Mesenchymal stem cell (in vitro differentiated cells and primary cell): ENCODE measurements around the gene GRIN1.

Source experiments
- DNase-seq: peaks from one replicate; pipeline ENCODE4 v3.0.0-alpha.2; 2013
- H2AFZ ChIP-seq: one replicate; pipeline ENCODE4 v1.6.1; 2013; ENCODE audit warnings: low read depth, mild to moderate bottlenecking, control low read depth, inconsistent platforms, low read length, moderate library complexity
- H2AK5ac ChIP-seq: 2 replicates; pipeline ENCODE4 v1.6.1; 2013; ENCODE audit warnings: low read length, moderate library complexity, mild to moderate bottlenecking, inconsistent platforms; ENCODE audit not compliant: severe bottlenecking
- H2BK120ac ChIP-seq: one replicate; pipeline ENCODE4 v1.6.1; 2013; ENCODE audit warnings: low read depth, mild to moderate bottlenecking, inconsistent platforms, low read length, moderate library complexity
- H2BK12ac ChIP-seq, 2 experiments: one replicate each; pipeline ENCODE4 v1.6.1; 2013; ENCODE audit warnings: inconsistent platforms in 2 of 2, low read length in 2 of 2, mild to moderate bottlenecking in 2 of 2, moderate library complexity in 2 of 2, control low read depth in 1 of 2
- H2BK15ac ChIP-seq: one replicate; pipeline ENCODE4 v1.6.1; 2013; ENCODE audit warnings: mild to moderate bottlenecking, low read depth, inconsistent platforms; ENCODE audit not compliant: poor library complexity, severe bottlenecking
- H2BK5ac ChIP-seq: 2 replicates; pipeline ENCODE4 v1.6.1; 2013; ENCODE audit warnings: low read depth, mild to moderate bottlenecking, low read length, control low read depth, inconsistent platforms; ENCODE audit not compliant: poor library complexity, severe bottlenecking
- H3K14ac ChIP-seq, 2 experiments: one replicate each; pipeline ENCODE4 v1.6.1; 2013; ENCODE audit warnings: inconsistent platforms in 2 of 2, low read length in 2 of 2, control low read depth in 1 of 2, mild to moderate bottlenecking in 1 of 2, moderate library complexity in 1 of 2
- H3K18ac ChIP-seq, 2 experiments: one replicate each; pipeline ENCODE4 v1.6.1; 2013; ENCODE audit warnings: inconsistent platforms in 2 of 2, low read length in 2 of 2, control low read depth in 1 of 2, low read depth in 1 of 2, mild to moderate bottlenecking in 1 of 2
- H3K23ac ChIP-seq, 2 experiments: one replicate each; pipeline ENCODE4 v1.6.1; 2013; ENCODE audit warnings: inconsistent platforms in 2 of 2, low read length in 2 of 2, mild to moderate bottlenecking in 2 of 2, moderate library complexity in 2 of 2, control low read depth in 1 of 2
- H3K27ac ChIP-seq: 2 replicates; pipeline ENCODE4 v1.5.1; 2013; ENCODE audit warnings: mild to moderate bottlenecking, moderate library complexity, low read length, control low read depth, inconsistent platforms; ENCODE audit not compliant: poor library complexity, severe bottlenecking
- H3K27me3 ChIP-seq, 2 experiments: 2 replicates each; pipeline versions ENCODE4 v1.6.1 to v1.7.0; 2013; ENCODE audit warnings: low read length in 2 of 2, mild to moderate bottlenecking in 2 of 2, moderate library complexity in 2 of 2, control low read depth in 1 of 2, inconsistent platforms in 1 of 2; ENCODE audit not compliant: control insufficient read depth in 1 of 2, insufficient read depth in 1 of 2
- H3K36me3 ChIP-seq, 2 experiments: 2 replicates each; pipeline versions ENCODE4 v1.6.1 to v1.7.0; 2013; ENCODE audit warnings: low read length in 2 of 2, control low read depth in 1 of 2, inconsistent platforms in 1 of 2, low read depth in 1 of 2, mild to moderate bottlenecking in 1 of 2; ENCODE audit not compliant: insufficient read depth in 2 of 2, control insufficient read depth in 1 of 2
- H3K4ac ChIP-seq, 2 experiments: one replicate each; pipeline ENCODE4 v1.6.1; 2013; ENCODE audit warnings: inconsistent platforms in 2 of 2, low read length in 2 of 2, mild to moderate bottlenecking in 2 of 2, moderate library complexity in 2 of 2, control low read depth in 1 of 2, low read depth in 1 of 2
- H3K4me1 ChIP-seq: 2 replicates; pipeline ENCODE4 v1.6.1; 2013; ENCODE audit warnings: low read depth, low read length, control low read depth; ENCODE audit not compliant: control insufficient read depth, insufficient read depth
- H3K4me2 ChIP-seq: 2 replicates; pipeline ENCODE4 v1.6.1; 2013; ENCODE audit warnings: low read length, mild to moderate bottlenecking, inconsistent platforms; ENCODE audit not compliant: poor library complexity, severe bottlenecking
- H3K4me3 ChIP-seq, 2 experiments: 2 replicates each; pipeline versions ENCODE4 v1.5.1 to v1.7.0; 2013; ENCODE audit warnings: low read length in 2 of 2, mild to moderate bottlenecking in 2 of 2, control low read depth in 1 of 2, low read depth in 1 of 2; ENCODE audit not compliant: insufficient read depth in 1 of 2
- H3K79me1 ChIP-seq: replicated peaks from 2 replicates; pipeline ENCODE4 v1.6.1; 2013; ENCODE audit warnings: mild to moderate bottlenecking, control low read depth, low read length, inconsistent platforms; ENCODE audit not compliant: poor library complexity, severe bottlenecking
- H3K9ac ChIP-seq: 2 replicates; pipeline ENCODE4 v1.7.0; 2013; ENCODE audit warnings: mild to moderate bottlenecking, low read length, moderate library complexity
- H3K9me3 ChIP-seq: 2 replicates; pipeline ENCODE4 v1.7.0; 2013; ENCODE audit warnings: mild to moderate bottlenecking, low read length; ENCODE audit not compliant: control insufficient read depth
- H4K8ac ChIP-seq: one replicate; pipeline ENCODE4 v1.6.1; 2013; ENCODE audit warnings: inconsistent platforms, mild to moderate bottlenecking, low read length, moderate library complexity
- H4K91ac ChIP-seq: one replicate; pipeline ENCODE4 v1.6.1; 2013; ENCODE audit warnings: mild to moderate bottlenecking, low read length, inconsistent platforms
- WGBS: methylation state at CpG from one replicate; pipeline ENCODE4 v1.1.7; 2013; ENCODE audit warnings: mixed read lengths; 5-methylcytosine and 5-hydroxymethylcytosine counted together

Gene GRIN1

GRCh38 chr9:137110911-137111787, 27.8 kb upstream of the GRIN1 start:
- no peak overlapping the region for H3K27ac ChIP-seq
- no peaks in the 10 kb centered on the region for H3K27me3 ChIP-seq
- no peak overlapping the region for H2BK5ac ChIP-seq
- no peak overlapping the region for H3K23ac ChIP-seq
- peaks cover 63 to 74% of the 10 kb centered on the region in 2 experiments for H3K36me3 ChIP-seq
- no peak overlapping the region for H3K4ac ChIP-seq
- no peak overlapping the region for H3K9ac ChIP-seq
- WGBS = 91% methylated on average over 28 of the region's 28 CpGs
- no peak overlapping the region for H4K91ac ChIP-seq
- H3K4me3 ChIP-seq = no peak overlapping the region
- H2AK5ac ChIP-seq = no peak overlapping the region
- peaks cover 12% of the 10 kb centered on the region for H3K79me1 ChIP-seq
- H3K4me1 ChIP-seq = peaks cover 16% of the 10 kb centered on the region
- H2AFZ ChIP-seq = no peak overlapping the region
- no peaks in the 10 kb centered on the region for H3K9me3 ChIP-seq
- H3K4me2 ChIP-seq = no peak overlapping the region
- no peak overlapping the region for H4K8ac ChIP-seq
- no peak for DNase-seq
- no peak overlapping the region for H3K14ac ChIP-seq
- no peak overlapping the region for H2BK12ac ChIP-seq
- H2BK120ac ChIP-seq = no peak overlapping the region
- no peak overlapping the region for H2BK15ac ChIP-seq
- H3K18ac ChIP-seq = no peak overlapping the region

GRCh38 chr9:137111788-137112563, 27.0 kb upstream of the GRIN1 start:
- Histone ChIP-seq H4K91ac (no peak overlapping the region), H3K9me3 (no peaks in the 10 kb centered on the region), H4K8ac (no peak overlapping the region), H3K27ac (no peak overlapping the region), H3K14ac (no peak overlapping the region), H2BK12ac (no peak overlapping the region), H3K4me1 (peaks cover 16% of the 10 kb centered on the region), H3K23ac (no peak overlapping the region), H3K36me3 (peaks cover 56 to 65% of the 10 kb centered on the region in 2 experiments), H3K4me3 (no peak overlapping the region), H3K4me2 (no peak overlapping the region), H3K18ac (no peak overlapping the region), H2BK5ac (no peak overlapping the region), H2BK15ac (no peak overlapping the region), H2AK5ac (no peak overlapping the region), H2AFZ (no peak overlapping the region), H3K27me3 (no peaks in the 10 kb centered on the region), H3K4ac (no peak overlapping the region), H2BK120ac (no peak overlapping the region), H3K9ac (no peak overlapping the region), H3K79me1 (peaks cover 8% of the 10 kb centered on the region)
- no peak for DNase-seq
- WGBS = 94% methylated on average over 32 of the region's 35 CpGs

- no peak overlapping the region for H2AFZ ChIP-seq
- no peak overlapping the region for H3K4me3 ChIP-seq
- H3K9ac ChIP-seq = no peak overlapping the region
- no peak overlapping the region for H2AK5ac ChIP-seq
- H2BK5ac ChIP-seq = no peak overlapping the region
- H3K79me1 ChIP-seq = peaks cover 6% of the 10 kb centered on the region
- no peak overlapping the region for H4K8ac ChIP-seq
- no peak overlapping the region for H2BK15ac ChIP-seq
- peaks cover 18% of the 10 kb centered on the region for H3K4me1 ChIP-seq
- H3K4ac ChIP-seq = no peak overlapping the region
- H4K91ac ChIP-seq = no peak overlapping the region
- H3K23ac ChIP-seq = no peak overlapping the region
- no peak overlapping the region for H2BK120ac ChIP-seq
- H3K9me3 ChIP-seq = no peaks in the 10 kb centered on the region
- H3K4me2 ChIP-seq = no peak overlapping the region
- DNase-seq = no peak
- peaks cover 48 to 64% of the 10 kb centered on the region in 2 experiments for H3K36me3 ChIP-seq
- no peak overlapping the region for H2BK12ac ChIP-seq
- WGBS = 93% methylated on average over 42 of the region's 42 CpGs
- no peak overlapping the region for H3K27ac ChIP-seq
- H3K27me3 ChIP-seq = no peaks in the 10 kb centered on the region
- no peak overlapping the region for H3K14ac ChIP-seq
- no peak overlapping the region for H3K18ac ChIP-seq
These were observed 26.2 kb upstream of the GRIN1 start for GRCh38 chr9:137112564-137113384.
